Activated naive CD4-positive, alpha-beta T cell treated with anti-CD3 and anti-CD28 coated beads, Interleukin-2, amount 50 U/mL, for 72 hours (primary cell): ENCODE measurements around the gene PAPPA. TPM values are rescaled to one million over a fixed set of nuclear protein-coding genes. Genes with fewer than 3 reads are reported as not detected.

ENCODE experiments used
- ATAC-seq, 2 donors: fragments of 150-1000 bp; cut with Tn5 transposase; 2 replicates each; pipeline ENCODE4 v1.10.0; 2021; ENCODE audit warnings: mild to moderate bottlenecking in 2 of 2, moderate library complexity in 2 of 2
- DNase-seq, 2 donors: peaks; one replicate each; pipeline ENCODE4 v3.0.0; 2021 to 2022; ENCODE audit warnings: low spot score in 2 of 2
- H3K27ac Mint-ChIP-seq, 2 donors: one replicate each; pipeline ENCODE4 v1.8.0; 2022; ENCODE audit warnings: mild to moderate bottlenecking in 2 of 2, mixed read lengths in 2 of 2
- H3K36me3 Mint-ChIP-seq, 2 donors: one replicate each; pipeline ENCODE4 v1.8.0; 2022; ENCODE audit warnings: mixed read lengths in 2 of 2
- H3K9me3 Mint-ChIP-seq, 2 donors: one replicate each; pipeline ENCODE4 v1.8.0; 2022; ENCODE audit warnings: mixed read lengths in 2 of 2
- total RNA-seq, 2 donors: library from RNA; stranded (reverse); gene quantifications; one replicate each; pipeline ENCODE4 v1.2.3, GENCODE V29; 2022

PAPPA gene
- total RNA-seq, 2 donors from 2014 or later, result 0.30 to 0.37 TPM

DNA sequence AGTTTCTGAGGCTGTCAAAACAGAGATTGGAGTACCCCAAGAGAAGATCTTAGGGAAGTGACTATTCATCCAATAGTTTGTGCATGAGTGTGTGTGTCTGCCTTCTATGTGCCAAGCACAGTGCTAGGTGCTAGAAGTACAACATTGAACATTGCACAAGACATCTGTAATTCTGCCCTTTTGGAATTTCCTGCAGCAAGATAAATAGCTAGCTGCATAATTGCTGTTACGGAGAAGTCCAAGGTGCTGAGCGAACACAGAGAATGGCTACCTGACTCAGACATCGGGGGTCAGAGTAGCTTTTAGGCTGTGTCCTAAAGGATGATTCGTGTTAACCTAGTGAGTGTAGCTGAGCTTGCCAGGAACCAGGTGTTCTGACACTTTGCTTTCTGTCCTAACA is 44.8 kb downstream of the PAPPA start:
- ATAC-seq (no peak), DNase-seq (no peak)
- Mint-ChIP-seq H3K27ac (no peak overlapping the region), H3K36me3 (no peaks in the 10 kb centered on the region), H3K9me3 (peaks cover 4 to 14% of the 10 kb centered on the region in 2 donors)

DNA sequence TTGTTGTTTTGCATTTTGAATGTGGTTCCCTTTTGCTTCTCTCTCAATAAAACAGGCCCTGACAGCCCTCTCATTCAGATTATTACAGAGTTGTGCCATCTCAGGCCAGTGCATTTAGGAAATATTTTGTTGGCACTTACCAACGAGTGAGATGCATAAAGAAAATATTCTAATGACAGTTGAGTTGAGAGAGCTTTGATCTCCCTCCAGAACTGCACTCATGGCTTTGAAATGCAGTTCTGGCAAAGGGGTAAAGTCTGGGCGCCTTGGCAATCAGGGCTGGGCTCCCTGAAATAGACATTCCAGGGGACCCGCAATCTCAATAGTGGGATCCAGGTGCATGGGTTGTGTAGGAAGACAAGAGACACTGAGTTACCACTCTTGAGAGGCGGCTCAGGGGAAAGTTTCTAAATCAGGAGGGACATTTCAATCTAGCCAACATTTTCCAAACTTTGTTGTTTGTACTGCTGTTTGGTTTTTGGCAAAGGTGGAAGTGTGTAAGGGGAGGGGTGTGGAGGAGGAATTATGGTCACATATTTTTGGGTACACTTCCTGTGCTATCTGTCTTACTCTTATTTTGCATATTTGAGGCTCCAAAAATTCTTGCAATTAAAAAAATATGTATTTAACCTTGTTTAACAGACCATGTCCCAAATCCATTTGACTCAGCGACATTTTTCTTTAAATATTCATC is 48.8 kb downstream of the PAPPA start:
- H3K27ac Mint-ChIP-seq, result no peak overlapping the region
- ATAC-seq (no peak), DNase-seq (no peak)
- no peaks in the 10 kb centered on the region for H3K36me3 Mint-ChIP-seq
- H3K9me3 Mint-ChIP-seq, result peaks cover 5 to 21% of the 10 kb centered on the region in 2 donors

DNA sequence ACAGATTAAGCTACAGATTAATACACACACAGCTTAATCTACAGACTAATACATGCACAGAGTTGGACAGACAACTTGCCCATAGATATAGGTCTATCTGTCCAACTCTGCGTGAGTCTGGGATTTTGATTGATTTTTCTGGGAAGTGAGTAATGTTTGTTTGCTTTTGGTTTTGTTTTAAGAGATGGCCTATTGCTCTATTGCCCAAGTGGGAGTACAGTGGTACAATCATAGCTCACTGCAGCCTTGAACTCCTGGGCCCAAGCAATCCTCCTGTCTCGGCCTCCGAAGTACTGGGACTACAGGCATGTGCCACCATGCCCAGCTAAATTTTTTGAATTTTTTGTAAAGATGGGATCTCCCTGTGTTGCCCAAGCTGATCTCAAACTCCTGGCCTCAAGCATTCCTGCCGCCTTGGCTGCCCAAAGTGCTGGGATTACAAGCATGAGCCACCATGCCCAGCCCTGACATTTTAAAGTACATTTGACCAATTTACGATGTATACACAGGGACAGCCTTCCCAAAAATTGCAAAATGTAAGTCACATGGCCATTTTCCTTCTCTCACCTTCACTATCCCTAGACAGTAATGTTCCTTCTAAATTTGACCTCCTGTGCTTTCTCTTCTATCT is 50.8 kb downstream of the PAPPA start:
- H3K27ac Mint-ChIP-seq, result no peak overlapping the region
- DNase-seq, result no peak
- no peaks in the 10 kb centered on the region for H3K36me3 Mint-ChIP-seq
- no peak for ATAC-seq
- H3K9me3 Mint-ChIP-seq, result peaks cover 5 to 17% of the 10 kb centered on the region in 2 donors

DNA sequence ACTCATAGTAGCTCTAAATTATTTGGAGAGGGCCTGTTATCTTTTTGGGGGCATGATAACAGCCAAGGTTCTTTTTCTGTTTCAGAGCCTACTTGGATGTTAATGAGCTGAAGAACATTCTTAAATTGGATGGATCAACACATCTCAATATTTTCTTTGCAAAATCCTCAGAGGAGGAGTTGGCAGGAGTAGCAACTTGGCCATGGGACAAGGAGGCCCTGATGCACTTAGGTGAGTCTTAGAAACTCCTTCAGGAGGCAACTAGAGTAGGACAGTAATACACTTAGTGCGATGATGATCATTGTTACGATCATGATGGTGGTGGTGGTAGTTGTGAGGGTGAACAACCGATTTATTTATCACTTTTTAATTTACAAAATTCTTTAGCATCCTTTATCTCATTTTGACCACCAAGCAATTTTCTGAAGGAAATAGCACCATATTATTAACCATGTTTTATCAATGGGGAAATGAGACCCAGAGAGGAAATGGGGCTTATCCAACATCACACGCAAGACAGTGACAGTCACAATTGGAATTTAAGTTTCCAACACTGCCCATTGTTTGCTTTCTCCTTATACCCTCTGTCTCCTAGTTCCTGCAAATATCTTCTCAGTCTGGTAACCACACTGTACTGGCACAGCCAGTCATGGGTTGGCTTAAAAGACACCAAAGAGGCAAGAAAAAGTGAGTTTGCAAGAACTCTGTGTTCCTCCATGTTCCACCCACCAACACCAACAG is 54.0 kb downstream of the PAPPA start:
- no peak for DNase-seq
- no peaks in the 10 kb centered on the region for H3K36me3 Mint-ChIP-seq
- peaks cover 5 to 8% of the 10 kb centered on the region in 2 donors for H3K9me3 Mint-ChIP-seq
- no peak overlapping the region for H3K27ac Mint-ChIP-seq
- no peak for ATAC-seq

DNA sequence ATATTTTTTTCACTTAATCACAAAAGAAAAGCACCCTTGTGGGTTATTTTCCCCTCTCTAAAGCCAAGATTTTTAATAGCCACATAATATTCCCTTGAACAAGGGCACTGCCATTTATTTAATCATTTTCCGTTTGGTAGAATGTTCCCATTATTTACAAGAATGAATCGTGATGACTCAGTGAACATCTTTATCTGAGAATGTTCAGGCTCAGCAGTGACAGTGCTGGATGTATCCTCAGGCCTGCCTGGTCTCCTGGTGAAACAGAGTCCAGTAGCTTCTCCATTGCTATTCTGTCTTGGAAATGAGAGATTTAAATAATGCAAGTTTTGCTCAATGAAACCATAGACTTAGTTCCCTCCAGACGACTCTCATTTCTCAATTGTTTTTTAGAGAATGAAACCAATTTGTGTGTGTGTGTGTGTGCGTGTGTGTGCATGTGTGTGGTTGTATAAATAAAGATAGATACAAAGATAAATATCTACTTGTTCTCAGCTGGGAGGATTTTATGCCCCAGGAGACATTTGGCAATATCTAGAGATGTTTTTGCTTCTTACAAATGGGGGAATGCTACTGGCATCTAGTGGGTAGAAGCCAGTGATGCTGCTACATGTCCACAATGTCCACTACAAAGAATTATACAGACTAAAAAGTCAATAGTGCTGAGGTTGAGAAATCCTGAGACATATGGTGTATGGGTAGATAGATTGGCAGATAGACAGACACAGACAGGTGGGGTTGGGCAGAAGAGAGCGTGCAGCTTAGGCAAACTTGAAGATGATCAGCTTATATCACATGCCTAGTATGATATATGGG is 55.0 kb downstream of the PAPPA start:
- no peak overlapping the region for H3K27ac Mint-ChIP-seq
- ATAC-seq, result no peak
- no peak for DNase-seq
- peaks cover 2 to 7% of the 10 kb centered on the region in 2 donors for H3K9me3 Mint-ChIP-seq
- H3K36me3 Mint-ChIP-seq, result no peaks in the 10 kb centered on the region

DNA sequence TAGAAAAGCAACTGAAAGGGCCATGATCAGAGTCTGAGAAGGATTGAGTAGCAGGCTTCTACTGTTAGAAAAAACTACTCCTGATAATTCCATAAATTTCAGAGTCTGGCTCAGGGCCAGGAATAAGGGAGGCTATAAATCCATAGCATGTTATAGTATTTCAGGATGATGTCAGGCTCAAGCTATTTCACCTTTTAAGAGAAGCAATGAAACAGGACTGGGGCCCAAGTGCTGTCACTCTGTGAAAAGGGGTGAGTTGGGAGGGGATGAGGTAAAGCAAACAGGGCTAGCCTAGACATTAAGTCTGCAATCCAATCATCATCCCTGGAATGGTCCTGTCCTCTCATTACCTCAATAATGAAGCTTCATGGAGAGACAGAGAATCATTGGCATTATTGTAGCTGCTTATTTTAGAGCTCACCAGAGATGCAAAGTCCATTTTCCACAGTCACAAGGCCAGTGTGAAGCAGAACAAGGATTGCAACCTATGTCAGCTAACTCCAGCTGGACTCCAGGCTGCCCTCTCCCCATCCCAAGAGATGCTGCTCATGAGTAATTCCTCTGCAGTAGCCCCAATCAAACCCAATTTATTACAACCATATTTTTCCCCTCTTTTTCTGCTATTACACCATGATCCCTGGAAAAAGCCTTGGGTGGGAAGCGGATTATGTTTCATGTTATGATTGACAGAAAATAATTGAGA is 56.0 kb downstream of the PAPPA start:
- no peak for DNase-seq
- ATAC-seq, result no peak
- Mint-ChIP-seq H3K9me3 (peaks cover 0 to 5% of the 10 kb centered on the region in 2 donors), H3K36me3 (no peaks in the 10 kb centered on the region), H3K27ac (no peak overlapping the region)

DNA sequence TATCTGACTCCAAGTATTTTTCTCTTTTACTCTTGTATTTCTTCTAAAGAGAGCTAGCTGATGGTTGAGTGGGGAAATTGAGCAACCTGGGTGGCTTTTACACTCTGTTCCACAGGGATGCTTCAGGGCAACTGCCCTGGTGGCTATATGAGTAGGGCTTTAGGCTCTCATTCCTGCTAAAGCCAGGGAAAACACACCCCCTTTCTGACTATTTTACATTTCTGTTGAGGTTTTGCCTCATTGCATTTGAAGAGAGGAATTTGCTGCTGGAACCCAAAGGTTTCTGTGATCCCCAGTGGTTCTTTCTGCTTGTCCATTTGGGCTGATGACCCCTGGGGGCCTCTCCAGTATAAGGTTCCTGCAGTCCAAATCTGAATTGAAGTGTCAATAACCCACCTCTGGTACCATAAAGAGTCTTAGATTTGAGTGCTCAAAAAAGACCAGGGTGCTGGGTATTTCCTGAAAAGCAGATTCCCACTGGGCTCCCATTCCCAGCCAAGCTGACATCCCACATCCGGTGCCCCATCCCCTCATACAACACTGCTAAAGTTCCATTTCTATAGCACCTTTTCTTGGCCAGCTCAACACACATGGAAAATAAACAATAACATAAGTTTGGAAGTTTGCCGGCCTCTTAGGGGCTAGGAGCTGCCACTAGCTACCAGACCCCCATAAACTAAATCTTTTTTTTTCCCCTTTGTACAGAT is 59.5 kb downstream of the PAPPA start:
- Mint-ChIP-seq H3K9me3 (peaks cover 0 to 9% of the 10 kb centered on the region in 2 donors), H3K27ac (no peak overlapping the region), H3K36me3 (no peaks in the 10 kb centered on the region)
- no peak for DNase-seq
- ATAC-seq, result no peak

DNA sequence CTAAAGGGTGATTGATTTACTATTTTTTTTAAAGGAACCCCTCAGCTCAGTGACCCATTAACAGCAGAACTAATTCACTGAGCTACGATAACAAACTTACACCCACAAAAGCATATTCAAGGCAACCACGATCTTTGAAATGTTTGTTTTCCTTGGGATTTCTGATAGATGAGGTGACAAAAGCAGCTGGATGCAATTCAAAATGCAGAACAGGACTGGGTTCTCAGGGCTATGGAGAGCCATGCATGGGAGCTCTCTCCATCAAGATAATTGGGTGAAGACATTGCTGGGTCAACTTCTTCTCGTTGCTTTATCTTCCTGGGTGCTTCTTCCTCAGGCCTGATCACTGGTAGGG is 60.1 kb downstream of the PAPPA start:
- Mint-ChIP-seq H3K36me3 (no peaks in the 10 kb centered on the region), H3K27ac (no peak overlapping the region), H3K9me3 (peaks cover 0 to 9% of the 10 kb centered on the region in 2 donors)
- no peak for DNase-seq
- no peak for ATAC-seq

DNA sequence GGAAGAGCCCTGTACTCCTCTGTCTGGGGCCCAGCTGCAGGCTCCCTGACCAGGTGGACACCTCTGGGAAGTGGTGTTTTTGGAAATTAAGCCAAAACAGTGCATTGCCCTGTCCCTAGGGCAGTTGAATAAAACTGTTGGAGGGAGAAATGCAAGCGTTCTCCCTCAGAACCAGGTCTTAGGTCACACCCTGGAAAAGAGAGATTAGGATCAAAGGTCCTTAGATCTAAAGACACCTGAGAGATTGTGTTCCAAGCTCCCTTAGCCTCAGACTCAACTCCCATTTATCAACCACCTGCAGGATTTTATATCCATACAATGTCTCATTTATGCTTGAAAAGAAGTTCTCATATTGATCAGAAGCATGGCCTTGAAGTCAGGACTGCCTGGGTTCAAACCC is 64.8 kb downstream of the PAPPA start:
- Mint-ChIP-seq H3K27ac (no peak overlapping the region), H3K36me3 (no peaks in the 10 kb centered on the region), H3K9me3 (peaks cover 9 to 18% of the 10 kb centered on the region in 2 donors)
- DNase-seq, result no peak
- no peak for ATAC-seq

DNA sequence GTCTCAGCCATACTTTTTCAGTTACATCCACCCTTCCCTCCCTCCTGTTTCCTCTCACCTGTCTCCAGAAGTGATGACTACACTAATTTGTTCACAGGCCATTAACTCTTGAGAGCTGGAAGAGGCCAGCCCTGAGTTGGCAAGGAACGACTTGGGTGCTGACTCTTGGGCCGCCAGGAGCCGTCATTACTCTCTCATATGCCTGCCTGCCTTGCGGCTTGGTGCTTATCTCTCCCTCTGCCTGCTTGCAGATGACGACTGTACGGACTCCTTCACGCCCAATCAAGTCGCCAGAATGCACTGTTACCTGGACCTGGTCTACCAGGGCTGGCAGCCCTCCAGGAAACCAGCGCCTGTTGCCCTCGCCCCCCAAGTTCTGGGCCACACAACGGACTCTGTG is 66.1 kb downstream of the PAPPA start:
- no peaks in the 10 kb centered on the region for H3K36me3 Mint-ChIP-seq
- DNase-seq, result no peak
- peaks cover 9 to 19% of the 10 kb centered on the region in 2 donors for H3K9me3 Mint-ChIP-seq
- no peak for ATAC-seq
- H3K27ac Mint-ChIP-seq, result no peak overlapping the region

DNA sequence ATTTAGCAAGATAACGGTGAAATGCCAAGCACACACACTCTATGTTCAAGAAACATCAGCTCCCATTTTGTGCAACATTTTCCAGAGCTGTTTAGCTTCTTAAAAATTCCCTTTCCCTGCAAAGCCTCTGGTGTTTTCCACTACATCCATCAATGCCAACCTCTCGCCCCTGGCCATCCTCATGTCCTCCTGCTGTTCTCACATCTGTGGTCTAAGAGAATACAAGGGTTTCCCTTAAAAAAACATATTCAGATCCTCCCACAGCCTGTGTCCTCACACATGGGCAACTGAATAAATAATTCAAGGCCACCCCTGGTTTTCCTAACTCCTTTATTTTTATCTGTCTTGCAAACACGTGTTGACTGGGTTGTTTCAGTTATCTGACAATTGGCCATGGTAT is 70.3 kb downstream of the PAPPA start:
- DNase-seq (no peak), ATAC-seq (no peak)
- Mint-ChIP-seq H3K9me3 (peaks cover 8 to 12% of the 10 kb centered on the region in 2 donors), H3K27ac (no peak overlapping the region), H3K36me3 (no peaks in the 10 kb centered on the region)

DNA sequence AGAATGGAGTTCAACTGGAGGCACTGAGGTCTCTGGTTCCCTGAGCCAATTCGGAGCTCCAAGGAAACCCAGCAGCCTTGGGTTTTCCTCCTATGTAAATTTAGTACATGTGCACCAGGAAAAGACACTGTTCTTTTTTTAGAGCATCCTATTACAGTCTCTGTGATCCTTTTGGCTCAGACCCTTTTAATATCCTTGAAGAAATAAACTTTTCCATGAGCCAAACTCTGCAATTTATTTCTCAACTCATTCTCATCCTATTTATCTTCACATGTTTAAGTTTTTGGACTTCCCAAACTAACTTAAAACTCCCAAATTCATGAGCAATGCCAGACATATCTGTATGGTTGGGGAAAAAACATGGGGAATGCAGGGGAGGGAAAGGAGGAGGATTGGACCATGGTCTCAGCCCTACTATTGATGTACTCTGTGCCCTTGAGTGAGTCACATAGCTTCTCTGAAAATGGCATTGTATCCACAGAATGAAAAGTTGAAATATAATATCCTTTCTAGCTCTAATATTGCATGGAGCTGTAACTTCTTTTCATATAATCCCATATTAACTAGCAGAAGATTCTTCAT is 76.6 kb downstream of the PAPPA start:
- Mint-ChIP-seq H3K27ac (no peak overlapping the region), H3K36me3 (no peaks in the 10 kb centered on the region), H3K9me3 (peaks cover 5% of the 10 kb centered on the region in 2 donors)
- DNase-seq (no peak), ATAC-seq (no peak)

DNA sequence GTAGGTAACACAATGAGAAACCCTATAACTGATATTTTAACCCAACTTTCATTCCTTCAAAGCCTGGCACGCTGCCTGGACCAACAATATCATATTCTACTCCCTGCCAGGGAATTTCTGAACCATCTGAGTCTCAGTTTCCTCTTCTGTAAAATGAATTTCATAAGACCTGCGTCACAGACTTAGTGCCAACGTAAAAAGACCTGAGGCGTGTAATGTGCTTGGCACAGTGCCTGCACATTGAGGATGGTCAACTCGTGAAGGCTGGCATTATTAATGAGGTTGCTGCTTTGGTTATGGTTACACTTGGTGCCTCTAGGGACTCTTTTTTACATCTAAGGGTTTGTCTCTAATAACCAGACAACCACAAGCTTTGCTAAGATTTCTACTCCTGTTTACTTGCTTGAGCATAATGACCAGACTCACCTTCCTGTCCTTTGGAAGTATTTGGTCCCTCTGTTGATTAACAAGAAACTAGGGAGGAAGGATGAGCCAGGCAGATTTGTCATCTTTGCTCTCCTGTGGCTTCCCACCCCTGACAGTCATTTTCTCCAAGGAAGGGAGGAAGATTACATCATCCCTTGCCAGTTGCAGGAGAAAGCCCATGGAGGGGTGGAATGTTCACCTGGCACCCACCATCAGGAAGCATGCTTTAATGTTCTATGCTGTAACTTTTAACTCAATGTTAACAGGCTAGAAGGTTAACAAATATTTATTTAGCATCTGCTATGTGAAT is 79.0 kb downstream of the PAPPA start:
- no peaks in the 10 kb centered on the region for H3K36me3 Mint-ChIP-seq
- H3K9me3 Mint-ChIP-seq, result peaks cover 5 to 8% of the 10 kb centered on the region in 2 donors
- DNase-seq (no peak), ATAC-seq (no peak)
- H3K27ac Mint-ChIP-seq, result no peak overlapping the region

DNA sequence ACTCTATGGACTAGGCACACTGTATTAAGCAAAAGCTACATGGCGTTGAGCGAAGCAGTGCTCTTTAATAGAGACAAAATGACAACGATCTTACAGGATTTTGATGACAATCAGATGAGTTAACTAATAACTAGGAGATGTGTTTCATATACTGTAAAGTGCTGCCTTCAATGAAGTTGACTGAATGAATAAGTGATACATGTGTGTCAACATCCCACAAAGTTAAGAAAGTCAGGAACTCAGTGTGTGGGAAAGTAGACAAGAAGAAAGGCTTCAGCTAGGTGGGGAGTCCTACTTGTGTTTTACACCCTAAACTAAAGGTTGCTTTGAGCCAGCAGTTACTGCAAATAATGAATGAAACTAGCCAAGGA is 79.6 kb downstream of the PAPPA start:
- Mint-ChIP-seq H3K27ac (no peak overlapping the region), H3K9me3 (peaks cover 5 to 8% of the 10 kb centered on the region in 2 donors), H3K36me3 (no peaks in the 10 kb centered on the region)
- DNase-seq (no peak), ATAC-seq (no peak)

DNA sequence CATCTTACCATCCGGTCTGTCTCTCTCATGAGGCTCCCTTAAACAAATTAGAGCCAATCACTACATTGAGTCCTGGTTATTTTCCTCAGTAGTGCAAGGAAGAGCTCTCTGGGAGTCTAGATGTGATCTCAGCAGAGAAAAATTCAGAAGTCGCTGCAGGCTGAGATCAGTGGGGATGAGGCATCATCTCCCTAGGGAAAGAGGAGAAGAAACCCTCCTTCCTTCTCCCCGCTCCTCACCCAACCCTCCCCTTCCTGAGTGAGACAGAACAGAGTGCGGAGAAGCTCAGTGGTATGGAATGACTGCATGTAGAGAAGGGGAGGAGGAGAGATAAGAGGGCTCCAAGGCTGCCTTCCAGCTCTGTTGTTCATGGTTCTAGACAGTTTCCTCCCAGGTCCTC is 80.5 kb downstream of the PAPPA start:
- H3K36me3 Mint-ChIP-seq, result no peaks in the 10 kb centered on the region
- no peak overlapping the region for H3K27ac Mint-ChIP-seq
- DNase-seq, result no peak
- peaks cover 5 to 8% of the 10 kb centered on the region in 2 donors for H3K9me3 Mint-ChIP-seq
- no peak for ATAC-seq
